Measurements from ENCODE around the gene USP24.
"Not testable (repeated sequence)": the region's sequence is repeated elsewhere in the genome, so short reads cannot be mapped to it uniquely, and the experiment has no call there.

USP24 gene

GRCh38 chr1:55231745-55232144 lies 16.6 kb upstream of the USP24 start:
- no peak for DNase-seq

DNA sequence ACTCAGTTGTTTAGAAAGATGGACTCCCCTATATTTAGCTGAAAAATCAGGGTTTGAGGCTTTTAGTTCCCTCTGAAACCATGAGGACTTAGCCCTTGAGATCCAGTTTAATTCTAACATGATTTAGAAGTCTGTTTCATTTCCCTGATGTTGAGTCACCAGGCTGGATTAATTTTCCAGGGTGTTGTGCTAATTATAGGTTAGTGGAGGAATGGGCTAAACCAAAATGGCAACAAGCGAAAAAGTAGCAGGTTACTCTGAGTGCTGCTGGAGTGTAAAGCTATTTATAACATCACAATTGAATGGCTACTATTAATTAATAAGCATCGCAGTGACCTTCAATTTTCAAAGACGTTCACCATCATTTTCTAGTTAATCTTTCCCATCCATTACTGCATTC lies 15.5 kb upstream of the USP24 start:
- DNase-seq = no peak

GRCh38 chr1:55229726-55230125 lies 14.6 kb upstream of the USP24 start:
- not testable (repeated sequence) for DNase-seq

- DNase-seq = no peak
Observed at GRCh38 chr1:55225228-55225627, 10.1 kb upstream of the USP24 start.

DNA sequence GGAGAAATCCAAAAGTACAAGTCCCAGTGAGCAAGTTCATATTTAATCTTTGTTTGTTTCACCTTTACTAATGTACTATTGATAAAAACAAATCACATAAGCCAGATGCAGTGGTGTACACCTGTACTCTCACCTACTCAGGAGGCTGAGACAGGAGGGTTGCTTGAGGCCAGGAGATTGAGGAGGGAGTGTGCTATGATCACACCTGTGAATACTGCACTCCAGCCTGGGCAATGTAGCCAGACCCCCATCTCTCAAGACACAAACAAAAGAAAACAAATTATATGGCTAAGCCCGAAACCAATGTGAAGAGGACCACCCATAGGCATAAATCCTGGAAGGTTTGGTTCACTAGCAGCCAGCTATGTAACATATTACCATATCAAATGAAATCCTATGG lies 9.6 kb upstream of the USP24 start:
- no peak for DNase-seq

GRCh38 chr1:55222152-55222551 lies 7.0 kb upstream of the USP24 start:
- DNase-seq = no peak

GRCh38 chr1:55217226-55217986 lies 2.2 kb upstream of the USP24 start:
- no peak for DNase-seq

DNA sequence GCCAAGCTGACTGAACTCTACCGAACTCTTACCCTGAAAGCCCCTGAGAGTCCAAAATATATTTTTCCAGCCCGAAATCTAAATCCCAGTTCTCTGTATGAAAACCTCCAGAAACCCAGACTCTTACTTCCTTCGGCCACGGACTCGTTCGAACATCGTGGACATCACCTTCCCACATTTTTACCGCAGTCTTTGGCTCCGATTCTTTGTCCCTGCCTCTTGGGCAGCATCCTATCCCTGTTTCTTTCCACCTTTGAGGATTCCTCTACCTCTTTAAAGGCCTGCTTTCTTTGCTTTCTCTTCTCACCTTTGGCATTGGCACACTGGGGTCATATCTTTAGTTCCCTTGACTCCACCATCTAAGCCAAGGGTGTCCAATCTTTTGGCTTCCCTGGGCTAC lies 932 bp upstream of the USP24 start:
- no peak for DNase-seq

- DNase-seq = peak; percentile 11
Observed at GRCh38 chr1:55214934-55215193, 300 bp downstream of the USP24 start.

DNA sequence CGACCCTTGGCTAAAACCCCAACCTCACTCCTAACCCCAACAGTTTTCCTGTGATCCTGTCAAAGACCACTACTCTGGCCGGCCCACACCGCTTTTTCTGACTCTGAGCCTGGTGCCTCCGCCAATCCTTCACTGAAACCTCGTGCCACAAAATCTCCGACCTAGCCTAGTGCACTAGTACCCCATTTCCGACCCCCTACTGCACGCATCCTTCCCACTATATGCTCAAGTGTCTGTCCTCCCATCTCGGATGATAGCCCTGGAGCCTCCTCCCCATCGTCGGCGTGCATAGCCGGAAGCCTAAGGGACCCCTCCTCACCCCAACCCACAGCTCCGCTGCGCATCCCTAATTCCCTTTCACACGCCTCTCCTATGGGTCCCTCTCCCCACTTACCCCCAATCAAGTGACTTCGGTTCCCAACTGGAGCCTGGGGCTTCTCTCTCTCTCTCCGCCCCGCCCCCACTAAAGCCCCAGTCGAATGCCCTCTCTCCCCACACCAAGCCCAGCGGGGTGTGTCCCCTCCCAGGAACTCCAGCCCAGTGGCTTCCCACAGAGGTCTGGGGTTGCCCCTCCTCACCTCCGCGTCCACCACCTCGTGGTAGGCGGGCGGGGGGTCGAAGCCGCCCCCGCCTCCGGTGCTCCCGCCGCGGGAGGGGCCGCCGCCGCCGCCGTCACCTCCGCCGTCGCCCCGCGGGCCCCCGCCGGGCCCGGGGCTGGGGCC lies 791 bp downstream of the USP24 start:
- DNase-seq = peak; percentile 23

- DNase-seq = no peak
Observed at GRCh38 chr1:55213885-55214211, 1.3 kb downstream of the USP24 start.

- DNase-seq = no peak
Observed at GRCh38 chr1:55213151-55213884, 1.8 kb downstream of the USP24 start.

- DNase-seq = no peak
Observed at GRCh38 chr1:55212349-55213150, 2.6 kb downstream of the USP24 start.

DNA sequence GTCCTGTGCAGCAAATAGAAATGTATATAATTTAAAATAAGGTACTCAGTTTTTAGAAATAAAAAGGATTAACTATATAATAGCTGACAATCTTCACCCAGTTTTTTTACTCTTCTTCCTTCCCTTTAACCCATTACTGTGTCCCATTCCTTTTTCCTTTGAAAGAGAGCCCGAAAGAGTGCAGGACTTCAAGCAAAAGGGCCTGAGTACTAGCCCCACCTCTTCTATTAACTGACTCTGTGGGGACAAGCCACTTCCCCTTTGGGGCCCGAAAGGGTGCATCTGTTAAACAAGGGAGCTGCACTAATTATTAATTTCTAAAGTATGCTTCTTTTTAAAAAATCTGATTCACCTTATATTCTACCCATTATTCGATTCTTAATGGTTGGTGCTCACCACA lies 3.3 kb downstream of the USP24 start:
- no peak for DNase-seq

- no peak for DNase-seq
Observed at GRCh38 chr1:55210990-55211801, 4.0 kb downstream of the USP24 start.

DNA sequence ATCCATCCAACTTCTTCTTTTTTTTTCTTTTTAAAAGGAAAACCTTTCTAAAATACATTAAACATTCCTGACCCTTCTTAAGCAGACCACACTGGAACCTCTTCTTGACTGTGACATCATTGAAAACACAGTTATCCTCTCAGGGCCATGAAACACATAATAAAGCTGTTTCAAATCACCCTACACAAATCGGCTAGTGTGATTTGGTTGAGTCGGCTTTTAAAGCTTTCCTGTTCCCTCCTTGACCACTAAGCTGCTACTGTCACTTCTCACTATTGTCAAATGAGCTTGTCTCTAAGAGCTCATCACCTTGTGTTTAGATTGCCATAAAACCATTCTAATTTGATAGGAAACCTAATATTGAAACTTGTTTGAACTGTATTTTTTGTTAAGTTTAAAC lies 5.9 kb downstream of the USP24 start:
- DNase-seq = no peak

DNA sequence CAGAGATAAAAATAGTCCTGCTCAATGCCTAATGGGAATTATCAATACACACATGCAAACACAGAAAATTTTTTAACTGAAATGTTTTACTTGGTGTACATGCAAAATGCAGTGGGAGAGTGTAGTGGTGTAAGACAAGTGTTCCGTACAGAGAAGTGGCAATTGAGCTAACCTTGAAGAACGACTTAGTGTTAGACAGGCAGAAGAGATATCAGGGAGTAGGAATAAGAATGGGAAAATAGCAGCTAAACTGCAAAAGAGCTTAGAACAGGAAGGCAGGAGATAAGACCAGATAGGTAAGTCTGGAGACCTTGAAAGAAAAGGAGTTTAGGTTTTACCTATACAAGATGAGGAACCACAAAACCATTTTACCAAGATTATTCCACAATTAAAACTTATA lies 9.0 kb downstream of the USP24 start:
- no peak for DNase-seq

GRCh38 chr1:55204997-55205396 lies 10.2 kb downstream of the USP24 start:
- no peak for DNase-seq

DNA sequence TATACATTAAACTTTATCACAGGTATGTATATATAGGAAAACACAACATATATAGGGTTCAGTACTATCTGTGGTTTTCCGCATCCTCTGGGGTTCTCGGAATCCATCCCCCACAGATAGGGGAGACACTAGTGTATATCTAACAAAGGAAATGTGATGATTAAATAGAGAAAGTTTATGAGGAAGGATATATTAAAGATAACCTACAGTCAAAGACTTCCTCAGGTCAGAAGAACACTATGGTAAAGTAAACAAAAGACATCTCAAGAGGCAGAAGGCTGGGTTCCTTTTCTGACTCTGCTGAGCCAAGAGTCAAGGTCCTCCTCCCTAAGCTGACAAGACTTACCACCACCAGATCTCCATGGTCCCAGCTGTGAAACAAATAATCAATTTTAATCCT lies 12.1 kb downstream of the USP24 start:
- DNase-seq = no peak

GRCh38 chr1:55200667-55201066 lies 14.5 kb downstream of the USP24 start:
- DNase-seq = no peak

- DNase-seq = not testable (repeated sequence)
Observed at GRCh38 chr1:55199735-55200134, 15.4 kb downstream of the USP24 start.

- no peak for DNase-seq
Observed at GRCh38 chr1:55198044-55198443, 17.1 kb downstream of the USP24 start.

DNA sequence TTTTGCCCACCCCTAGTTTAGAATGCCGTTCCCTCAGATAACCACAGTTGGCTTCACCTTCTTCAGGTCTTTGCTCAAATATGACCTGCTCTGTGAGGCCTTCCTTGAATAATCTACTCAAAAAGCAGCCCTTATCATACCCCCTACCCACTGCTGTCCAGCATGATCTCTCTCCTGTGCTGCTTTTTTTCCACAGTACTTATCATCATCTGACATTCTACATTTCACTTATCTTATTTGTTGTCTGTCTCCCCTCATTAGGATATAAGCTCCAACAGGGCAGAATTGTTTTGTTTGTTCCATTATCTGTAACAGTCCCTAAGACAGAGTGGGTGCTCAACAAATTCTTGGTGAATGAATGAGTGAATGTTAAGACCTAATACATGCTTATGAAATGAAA lies 18.1 kb downstream of the USP24 start:
- DNase-seq = no peak

Data from T-helper 9 cell (primary cell).